HL-60 (cell line): Measurements from ENCODE around the gene FAM171A1.

Experiments used
- GABPA ChIP-seq: IDR thresholded peaks from 2 replicates; pipeline ENCODE4 v1.6.1; 2012; ENCODE audit warnings: low read depth
- TF ChIP-seq, protein P1 (sequence below): IDR thresholded peaks from one replicate; pipeline ENCODE4 v1.5.1; 2011; ENCODE audit warnings: low read length, control low read depth, inconsistent platforms; ENCODE audit not compliant: insufficient read depth

DNA sequence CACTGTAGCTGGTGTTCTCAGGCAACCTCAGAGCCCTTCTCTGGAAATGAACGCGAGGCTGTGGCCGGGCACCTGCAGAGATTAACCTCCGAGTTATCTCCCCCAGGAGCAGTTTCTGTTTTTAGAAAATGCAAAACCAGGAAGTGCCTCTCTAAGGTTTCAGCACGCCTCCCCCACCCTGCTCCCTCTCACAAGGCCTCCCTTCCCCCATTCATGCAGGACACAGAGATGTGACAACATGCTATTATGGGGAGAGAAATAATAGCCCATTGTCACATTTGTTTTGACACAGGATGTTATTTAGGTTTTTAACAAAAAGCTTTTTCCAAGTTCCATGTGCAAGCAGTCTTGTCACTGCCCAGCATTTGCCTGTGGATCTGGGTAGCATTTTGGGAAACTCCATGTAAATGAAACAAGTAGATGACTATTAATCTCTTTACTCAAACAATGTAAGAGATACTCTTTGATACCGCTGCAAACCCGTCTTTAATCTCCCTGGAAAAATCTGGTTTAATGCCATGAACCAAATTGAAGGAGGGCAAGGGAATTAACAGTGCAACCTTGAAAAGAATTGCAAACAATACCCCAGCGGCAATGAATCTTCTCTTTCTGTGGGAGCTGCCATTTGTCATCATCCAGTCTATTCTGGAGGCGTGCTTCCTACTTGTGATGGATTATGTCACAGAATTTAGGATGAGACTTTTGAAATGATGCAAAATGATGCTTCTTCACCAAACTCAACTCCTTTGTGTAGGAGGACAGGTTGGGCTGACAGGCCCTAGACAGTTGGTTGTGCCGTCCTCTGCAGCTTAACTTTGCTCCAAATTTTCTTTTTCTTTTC lies 116.1 kb downstream of the FAM171A1 start:
- TF ChIP-seq GABPA = no peak
- TF ChIP-seq, protein P1, sequence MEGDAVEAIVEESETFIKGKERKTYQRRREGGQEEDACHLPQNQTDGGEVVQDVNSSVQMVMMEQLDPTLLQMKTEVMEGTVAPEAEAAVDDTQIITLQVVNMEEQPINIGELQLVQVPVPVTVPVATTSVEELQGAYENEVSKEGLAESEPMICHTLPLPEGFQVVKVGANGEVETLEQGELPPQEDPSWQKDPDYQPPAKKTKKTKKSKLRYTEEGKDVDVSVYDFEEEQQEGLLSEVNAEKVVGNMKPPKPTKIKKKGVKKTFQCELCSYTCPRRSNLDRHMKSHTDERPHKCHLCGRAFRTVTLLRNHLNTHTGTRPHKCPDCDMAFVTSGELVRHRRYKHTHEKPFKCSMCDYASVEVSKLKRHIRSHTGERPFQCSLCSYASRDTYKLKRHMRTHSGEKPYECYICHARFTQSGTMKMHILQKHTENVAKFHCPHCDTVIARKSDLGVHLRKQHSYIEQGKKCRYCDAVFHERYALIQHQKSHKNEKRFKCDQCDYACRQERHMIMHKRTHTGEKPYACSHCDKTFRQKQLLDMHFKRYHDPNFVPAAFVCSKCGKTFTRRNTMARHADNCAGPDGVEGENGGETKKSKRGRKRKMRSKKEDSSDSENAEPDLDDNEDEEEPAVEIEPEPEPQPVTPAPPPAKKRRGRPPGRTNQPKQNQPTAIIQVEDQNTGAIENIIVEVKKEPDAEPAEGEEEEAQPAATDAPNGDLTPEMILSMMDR = no peak
